ENCODE data around the gene SYT17.

The SYT17 gene

GRCh38 chr16:19238406-19238805 is 70.4 kb downstream of the SYT17 start:
- in situ Hi-C loops (cut with HindIII; ENCODE audit: low pct_unique_long_range_greater_than_20kb, low sequenced_read_pairs), result no loop called here
- TF ChIP-seq JUND (IDR thresholded peaks at IDR 0.05; ENCODE audit: low read depth), result no peak
- no peak for DNase-seq (ENCODE audit: low read depth in 1 of 2, low spot score in 1 of 2)

- no peak for TF ChIP-seq JUND (IDR thresholded peaks at IDR 0.05; ENCODE audit: low read depth)
- no peak for DNase-seq (ENCODE audit: low read depth in 1 of 2, low spot score in 1 of 2)
- in situ Hi-C loops (cut with HindIII; ENCODE audit: low pct_unique_long_range_greater_than_20kb, low sequenced_read_pairs), result no loop called here
Measured at GRCh38 chr16:19239511-19240155, 71.6 kb downstream of the SYT17 start.

GRCh38 chr16:19240494-19240893 is 72.5 kb downstream of the SYT17 start:
- TF ChIP-seq JUND (IDR thresholded peaks at IDR 0.05; ENCODE audit: low read depth), result no peak
- DNase-seq (ENCODE audit: low read depth in 1 of 2, low spot score in 1 of 2), result no peak
- in situ Hi-C loops (cut with HindIII; ENCODE audit: low pct_unique_long_range_greater_than_20kb, low sequenced_read_pairs), result no loop called here

GRCh38 chr16:19241512-19241911 is 73.5 kb downstream of the SYT17 start:
- TF ChIP-seq JUND (IDR thresholded peaks at IDR 0.05; ENCODE audit: low read depth), result no peak
- DNase-seq (ENCODE audit: low read depth in 1 of 2, low spot score in 1 of 2), result no peak
- in situ Hi-C loops (cut with HindIII; ENCODE audit: low pct_unique_long_range_greater_than_20kb, low sequenced_read_pairs), result no loop called here

GRCh38 chr16:19242186-19242585 is 74.1 kb downstream of the SYT17 start:
- in situ Hi-C loops (cut with HindIII; ENCODE audit: low pct_unique_long_range_greater_than_20kb, low sequenced_read_pairs), result no loop called here

GRCh38 chr16:19242987-19243575 is 75.0 kb downstream of the SYT17 start:
- in situ Hi-C loops (cut with HindIII; ENCODE audit: low pct_unique_long_range_greater_than_20kb, low sequenced_read_pairs), result no loop called here
- no peak for TF ChIP-seq JUND (IDR thresholded peaks at IDR 0.05; ENCODE audit: low read depth)
- peak in 1 of 2 experiments; percentile 18 for DNase-seq (ENCODE audit: low read depth in 1 of 2, low spot score in 1 of 2)

More at GRCh38 chr16:19242186-19242585, 74.1 kb downstream of the SYT17 start:
- no peak for TF ChIP-seq JUND (IDR thresholded peaks at IDR 0.05; ENCODE audit: low read depth)
- DNase-seq (ENCODE audit: low read depth in 1 of 2, low spot score in 1 of 2), result no peak

- no peak for TF ChIP-seq JUND (IDR thresholded peaks at IDR 0.05; ENCODE audit: low read depth)
- peak in 1 of 2 experiments; percentile 42 for DNase-seq (ENCODE audit: low read depth in 1 of 2, low spot score in 1 of 2)
- in situ Hi-C loops (cut with HindIII; ENCODE audit: low pct_unique_long_range_greater_than_20kb, low sequenced_read_pairs), result no loop called here
Measured at GRCh38 chr16:19245326-19245925, 77.4 kb downstream of the SYT17 start.

- no peak for TF ChIP-seq JUND (IDR thresholded peaks at IDR 0.05; ENCODE audit: low read depth)
- no peak for DNase-seq (ENCODE audit: low read depth in 1 of 2, low spot score in 1 of 2)
- in situ Hi-C loops (cut with HindIII; ENCODE audit: low pct_unique_long_range_greater_than_20kb, low sequenced_read_pairs), result no loop called here
Measured at GRCh38 chr16:19252904-19253303, 84.9 kb downstream of the SYT17 start.

GRCh38 chr16:19254611-19255010 is 86.6 kb downstream of the SYT17 start:
- TF ChIP-seq JUND (IDR thresholded peaks at IDR 0.05; ENCODE audit: low read depth), result no peak

GRCh38 chr16:19264123-19264673 is 96.2 kb downstream of the SYT17 start:
- in situ Hi-C loops (cut with HindIII; ENCODE audit: low pct_unique_long_range_greater_than_20kb, low sequenced_read_pairs), result no loop called here
- no peak for TF ChIP-seq JUND (IDR thresholded peaks at IDR 0.05; ENCODE audit: low read depth)
- no peak for DNase-seq (ENCODE audit: low read depth in 1 of 2, low spot score in 1 of 2)

More at GRCh38 chr16:19254611-19255010, 86.6 kb downstream of the SYT17 start:
- in situ Hi-C loops (cut with HindIII; ENCODE audit: low pct_unique_long_range_greater_than_20kb, low sequenced_read_pairs), result no loop called here
- DNase-seq (ENCODE audit: low read depth in 1 of 2, low spot score in 1 of 2), result no peak

- in situ Hi-C loops (cut with HindIII; ENCODE audit: low pct_unique_long_range_greater_than_20kb, low sequenced_read_pairs), result no loop called here
- no peak for TF ChIP-seq JUND (IDR thresholded peaks at IDR 0.05; ENCODE audit: low read depth)
- DNase-seq (ENCODE audit: low read depth in 1 of 2, low spot score in 1 of 2), result no peak
Measured at GRCh38 chr16:19265380-19265930, 97.4 kb downstream of the SYT17 start.

- no peak for TF ChIP-seq JUND (IDR thresholded peaks at IDR 0.05; ENCODE audit: low read depth)
Measured at GRCh38 chr16:19266774-19267173, 98.7 kb downstream of the SYT17 start.

GRCh38 chr16:19269098-19269497 is 101.1 kb downstream of the SYT17 start:
- in situ Hi-C loops (cut with HindIII; ENCODE audit: low pct_unique_long_range_greater_than_20kb, low sequenced_read_pairs), result no loop called here
- no peak for TF ChIP-seq JUND (IDR thresholded peaks at IDR 0.05; ENCODE audit: low read depth)
- DNase-seq (ENCODE audit: low read depth in 1 of 2, low spot score in 1 of 2), result no peak

More at GRCh38 chr16:19266774-19267173, 98.7 kb downstream of the SYT17 start:
- in situ Hi-C loops (cut with HindIII; ENCODE audit: low pct_unique_long_range_greater_than_20kb, low sequenced_read_pairs), result no loop called here
- DNase-seq (ENCODE audit: low read depth in 1 of 2, low spot score in 1 of 2), result no peak

All from T47D (cell line).